Dedifferentiated amniotic fluid mesenchymal stem cell (primary cell): ENCODE measurements around the gene SIGLEC10.
"Not testable (repeated sequence)": the region's sequence is repeated elsewhere in the genome, so short reads cannot be mapped to it uniquely, and the experiment has no call there.

Experiments
- DNase-seq: peaks from one replicate; pipeline ENCODE4 v3.0.0-alpha.2; 2016; ENCODE audit errors: extremely low spot score

The SIGLEC10 gene

DNA sequence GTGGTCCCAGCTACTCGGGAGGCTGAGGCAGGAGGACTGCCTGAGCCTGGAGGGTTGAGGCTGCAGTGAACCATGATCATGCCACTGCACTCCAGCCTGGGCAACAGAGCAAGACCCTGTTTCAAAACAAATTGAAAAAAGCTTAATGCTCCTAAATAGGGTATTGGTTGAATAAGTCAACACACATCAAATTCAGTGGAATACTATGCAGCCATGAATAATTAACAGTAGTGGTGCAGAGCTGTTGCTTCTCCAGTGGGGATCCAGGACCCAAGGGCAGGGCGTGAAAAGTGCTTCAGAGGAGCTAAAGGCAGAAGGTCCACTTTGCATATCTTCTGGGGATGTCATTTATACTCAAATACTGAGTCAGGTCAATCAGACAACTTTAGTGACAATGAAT, 22.6 kb upstream of the SIGLEC10 start:
- no peak for DNase-seq

DNA sequence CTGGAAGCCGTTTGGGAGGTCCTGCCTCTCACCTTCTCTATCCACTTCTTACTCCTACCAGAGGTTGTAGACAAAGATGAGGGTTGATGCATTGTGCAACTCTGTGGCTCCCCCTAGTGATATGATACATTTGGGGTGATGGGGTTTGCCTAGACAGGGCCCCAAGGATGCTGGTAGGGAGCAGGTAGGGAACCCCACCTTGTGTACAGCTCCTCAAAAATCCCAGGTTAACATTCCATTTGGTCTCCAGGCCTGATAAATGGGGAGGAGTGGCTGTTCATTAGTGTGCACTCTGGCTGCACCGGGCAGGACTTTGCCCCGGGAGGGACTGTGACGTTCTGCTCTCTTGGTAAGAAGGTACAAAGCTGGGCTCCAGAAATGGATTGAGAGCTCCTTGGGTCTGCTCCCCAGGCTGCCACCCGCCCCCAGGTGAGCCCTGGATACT, 21.6 kb upstream of the SIGLEC10 start:
- DNase-seq = no peak

GRCh38 chr19:51434456-51434855, 17.0 kb upstream of the SIGLEC10 start:
- no peak for DNase-seq

- no peak for DNase-seq
These were observed 15.6 kb upstream of the SIGLEC10 start for GRCh38 chr19:51433043-51433442.

GRCh38 chr19:51431124-51431523, 13.7 kb upstream of the SIGLEC10 start:
- DNase-seq = no peak

- DNase-seq = no peak
These were observed 12.8 kb upstream of the SIGLEC10 start for GRCh38 chr19:51430221-51430620.

- no peak for DNase-seq
These were observed 9.8 kb upstream of the SIGLEC10 start for GRCh38 chr19:51427201-51427600.

GRCh38 chr19:51422053-51422448, 4.6 kb upstream of the SIGLEC10 start:
- DNase-seq = peak; percentile 37

GRCh38 chr19:51421229-51422052, 4.0 kb upstream of the SIGLEC10 start:
- DNase-seq = no peak

DNA sequence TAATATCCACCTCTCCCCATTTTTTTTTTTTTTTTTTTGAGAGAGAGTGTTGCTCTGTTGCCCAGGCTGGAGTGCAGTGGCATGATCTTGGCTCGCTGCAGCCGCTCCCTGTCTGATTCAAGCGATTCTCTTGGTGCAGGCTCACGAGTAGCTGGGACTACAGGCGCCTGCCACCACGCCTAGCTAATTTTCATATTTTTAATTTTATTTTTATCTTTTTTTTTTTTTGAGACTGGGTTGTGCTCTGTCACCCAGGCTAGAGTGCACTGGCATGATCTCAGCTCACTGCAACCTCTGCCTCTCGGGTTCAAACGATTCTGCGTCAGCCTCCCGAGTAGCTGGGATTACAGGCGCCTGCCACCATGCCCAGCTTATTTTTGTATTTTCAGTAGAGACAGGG, 3.1 kb upstream of the SIGLEC10 start:
- not testable (repeated sequence) for DNase-seq

DNA sequence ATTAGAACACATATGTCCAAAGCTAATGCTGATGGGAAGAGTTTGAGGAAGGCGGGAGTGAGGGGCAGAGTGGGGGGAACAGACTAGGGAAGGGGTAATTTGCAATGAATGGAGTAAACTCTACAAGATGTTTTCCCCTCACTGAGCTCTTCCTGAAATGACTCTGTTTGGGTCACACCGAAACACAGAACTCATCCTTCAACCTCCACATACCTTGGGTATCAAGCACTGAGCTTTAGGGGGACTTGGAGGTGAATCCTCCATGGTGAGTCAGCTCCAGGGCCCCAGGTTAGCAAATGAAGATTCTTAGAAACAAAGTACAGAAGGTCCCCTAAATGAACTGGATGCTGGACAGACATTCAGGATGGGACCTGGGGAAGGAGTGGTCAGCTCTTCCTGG, 1.3 kb upstream of the SIGLEC10 start:
- DNase-seq = no peak

GRCh38 chr19:51417810-51418157, 342 bp upstream of the SIGLEC10 start:
- DNase-seq = no peak

DNA sequence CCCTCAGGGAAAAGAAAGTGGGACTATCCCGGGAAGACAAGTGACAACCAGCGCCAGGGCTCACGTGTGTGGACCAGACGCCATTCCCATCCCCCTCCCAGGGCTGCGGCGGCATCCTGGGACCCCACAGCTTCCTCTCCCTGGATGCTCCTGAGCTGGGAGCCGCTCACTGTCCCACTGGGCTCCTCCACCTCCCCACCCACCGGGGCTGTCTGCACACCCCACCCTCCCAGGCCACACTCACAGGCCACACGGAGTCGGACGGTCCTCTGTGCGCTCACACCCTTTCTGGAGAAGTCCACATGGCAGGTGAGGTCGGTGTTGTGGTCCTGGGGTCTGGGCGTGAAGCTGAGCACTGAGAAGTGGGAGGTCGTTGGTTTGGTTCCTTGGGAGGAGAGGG, 1.0 kb downstream of the SIGLEC10 start:
- DNase-seq = not testable (repeated sequence)

GRCh38 chr19:51415187-51415586, 2.3 kb downstream of the SIGLEC10 start:
- no peak for DNase-seq

GRCh38 chr19:51410950-51411748, 6.3 kb downstream of the SIGLEC10 start:
- DNase-seq = no peak

GRCh38 chr19:51407511-51408131, 9.8 kb downstream of the SIGLEC10 start:
- DNase-seq = no peak

DNA sequence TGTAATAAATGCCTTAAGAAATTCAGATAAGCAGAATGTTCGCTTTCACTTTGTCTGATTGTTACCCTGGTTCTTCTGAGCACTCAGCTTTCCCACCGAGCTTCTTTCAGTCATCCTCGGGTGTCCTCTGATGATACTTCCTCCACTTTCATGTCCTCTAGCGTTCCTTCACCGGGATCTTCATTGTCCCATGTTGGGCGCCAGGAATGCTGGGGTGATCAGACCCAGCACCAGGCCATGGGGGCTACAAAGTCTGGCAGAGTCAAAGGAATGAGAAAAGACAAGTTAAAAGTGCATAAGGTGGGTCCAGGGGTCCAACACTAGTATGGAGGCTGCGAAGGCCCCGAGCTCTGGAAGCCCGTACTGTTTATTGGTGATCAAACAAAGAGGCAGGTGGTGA, 15.3 kb downstream of the SIGLEC10 start:
- DNase-seq = no peak

GRCh38 chr19:51399936-51400335, 17.5 kb downstream of the SIGLEC10 start:
- not testable (repeated sequence) for DNase-seq

DNA sequence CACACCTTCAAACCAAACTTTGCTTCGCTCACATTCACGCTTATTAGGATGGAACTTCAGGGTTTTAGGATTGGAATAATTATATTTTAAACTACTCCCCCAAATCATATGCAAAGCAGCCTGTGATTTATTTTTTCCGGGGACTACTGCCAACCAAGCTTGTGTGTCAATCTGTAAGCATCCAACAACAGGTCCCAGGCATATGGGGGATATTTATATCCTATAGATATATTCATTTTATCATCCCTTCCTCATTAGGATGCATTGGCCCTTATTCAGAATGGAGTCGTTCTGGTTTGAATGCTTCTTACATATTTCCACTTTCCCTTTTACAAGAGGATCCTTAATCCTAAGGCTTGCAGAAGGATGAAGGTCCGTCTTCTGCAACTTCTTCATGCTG, 18.2 kb downstream of the SIGLEC10 start:
- DNase-seq = no peak

- DNase-seq = peak; percentile 46
These were observed 19.2 kb downstream of the SIGLEC10 start for GRCh38 chr19:51398096-51398704.

GRCh38 chr19:51397453-51397852, 20.0 kb downstream of the SIGLEC10 start:
- not testable (repeated sequence) for DNase-seq

GRCh38 chr19:51396175-51396574, 21.3 kb downstream of the SIGLEC10 start:
- DNase-seq = no peak
